Measurements from ENCODE around the gene MAGOH.

Gene MAGOH

DNA sequence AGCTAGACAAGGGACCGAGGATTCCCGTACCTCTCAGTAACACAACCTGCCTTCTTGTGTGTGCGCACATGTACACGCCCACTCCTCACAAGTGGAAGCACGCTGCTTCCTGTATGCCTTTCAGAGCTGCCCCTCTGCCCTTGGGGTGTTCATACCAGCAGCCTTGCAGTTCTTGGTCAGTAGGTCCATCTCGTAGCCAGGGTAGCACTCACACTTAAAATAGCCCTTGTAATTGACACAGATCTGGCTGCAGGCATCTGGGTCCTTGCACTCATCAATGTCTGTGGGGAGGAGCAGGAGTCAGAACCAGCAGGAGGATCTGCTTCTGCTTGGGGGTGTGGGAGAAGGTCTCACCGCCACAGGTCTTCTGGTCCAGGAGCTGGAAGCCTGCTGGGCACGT is 32.6 kb upstream of the MAGOH start:
- DNase-seq (ENCODE audit: low read depth in 2 of 2), result no peak

DNA sequence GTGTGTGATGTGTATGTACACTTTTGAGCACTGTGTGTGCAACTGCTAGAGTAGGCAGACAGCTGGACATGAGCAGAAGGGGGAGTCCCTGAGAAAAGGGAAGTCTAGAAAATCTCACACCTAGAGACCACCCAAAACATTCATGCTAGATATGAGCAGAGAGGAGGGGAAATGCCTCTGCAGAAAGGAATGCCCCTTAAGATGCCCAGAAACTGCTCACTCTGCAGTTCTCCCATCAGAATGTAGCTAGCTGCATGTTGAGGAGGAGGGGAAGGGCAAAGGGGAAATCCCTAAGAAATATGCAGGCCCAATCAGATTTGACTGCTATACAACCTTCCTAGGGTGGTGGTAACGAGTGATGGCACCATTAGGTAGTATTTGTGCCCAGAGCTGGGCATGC is 31.8 kb upstream of the MAGOH start:
- no peak for DNase-seq (ENCODE audit: low read depth in 2 of 2)

DNA sequence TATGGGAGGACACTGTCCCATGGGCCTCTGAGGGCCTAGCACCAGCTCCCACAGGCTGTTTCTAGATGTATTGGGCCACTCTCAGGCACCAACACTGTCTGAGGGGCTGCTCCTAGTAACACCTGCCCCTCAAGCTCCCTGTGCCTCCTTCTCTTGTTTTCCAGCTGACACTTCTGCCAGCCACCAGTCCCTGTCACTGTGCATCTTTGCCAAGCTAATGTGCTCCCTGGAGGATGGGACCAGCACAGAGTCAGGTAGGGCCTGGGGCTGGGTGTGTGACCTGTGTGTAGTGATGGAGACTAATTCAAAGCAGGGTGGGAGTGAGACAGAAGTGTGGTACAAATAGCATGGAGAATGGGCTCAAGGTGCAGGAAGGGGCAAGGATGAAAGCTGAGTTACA is 29.4 kb upstream of the MAGOH start:
- DNase-seq (ENCODE audit: low read depth in 2 of 2), result no peak

DNA sequence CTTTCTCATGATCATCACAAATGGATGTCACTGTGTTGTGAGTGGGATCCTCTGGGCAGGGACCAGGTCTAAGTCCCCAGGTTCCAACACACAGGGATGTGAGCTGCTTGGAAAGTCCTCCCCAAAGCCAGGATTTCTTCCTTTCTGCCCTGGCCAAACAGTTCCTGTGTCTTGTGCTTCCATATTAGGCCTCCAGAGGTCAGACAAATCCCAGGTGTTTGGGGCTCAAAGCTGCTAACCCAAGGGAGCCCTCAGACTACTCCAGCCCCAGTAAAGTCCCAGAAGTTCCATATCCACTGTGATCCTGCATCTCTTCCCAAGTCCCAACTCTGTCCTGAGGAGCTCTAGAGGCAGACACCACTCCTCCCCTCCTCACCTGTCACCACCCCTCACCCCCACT is 27.7 kb upstream of the MAGOH start:
- DNase-seq (ENCODE audit: low read depth in 2 of 2), result no peak

DNA sequence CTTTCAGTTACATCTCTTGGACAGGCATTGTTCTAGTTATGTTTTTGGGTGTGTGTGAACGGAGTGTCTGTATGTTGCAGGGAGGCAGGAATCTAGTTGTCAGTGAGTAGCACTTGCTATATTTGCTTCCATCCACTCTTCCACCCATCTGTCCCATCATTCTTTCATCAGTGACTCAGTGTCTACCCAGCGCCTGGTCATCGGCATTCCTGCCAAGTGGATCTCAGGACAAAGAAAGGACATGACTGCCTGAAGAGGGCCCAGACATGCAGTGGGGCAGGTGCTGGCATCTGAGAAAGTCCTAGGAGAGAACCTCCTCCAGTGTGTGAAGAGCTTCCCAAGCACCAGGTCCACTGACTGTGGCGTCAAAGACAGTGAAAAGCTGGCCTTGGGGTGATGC is 27.3 kb upstream of the MAGOH start:
- DNase-seq (ENCODE audit: low read depth in 2 of 2), result no peak

DNA sequence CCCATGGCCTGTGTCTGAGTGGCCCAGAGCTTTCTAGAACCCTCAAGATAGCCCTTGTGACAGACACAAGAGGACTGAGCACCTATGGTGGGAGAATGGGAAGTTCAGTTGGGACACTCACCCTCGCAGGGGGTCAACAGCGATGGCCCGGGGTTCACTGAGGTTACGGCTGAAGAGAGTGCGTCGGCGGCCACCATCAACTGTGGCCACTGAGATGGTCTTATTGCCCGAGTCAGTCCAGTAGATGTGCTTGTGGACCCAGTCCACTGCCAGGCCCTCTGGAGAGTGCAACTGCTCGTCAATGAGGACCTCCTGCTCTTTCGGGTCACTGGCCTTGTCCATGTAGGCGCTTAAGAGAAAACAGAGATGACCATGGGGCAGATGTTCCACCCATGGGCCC is 25.7 kb upstream of the MAGOH start:
- DNase-seq (ENCODE audit: low read depth in 2 of 2), result no peak

DNA sequence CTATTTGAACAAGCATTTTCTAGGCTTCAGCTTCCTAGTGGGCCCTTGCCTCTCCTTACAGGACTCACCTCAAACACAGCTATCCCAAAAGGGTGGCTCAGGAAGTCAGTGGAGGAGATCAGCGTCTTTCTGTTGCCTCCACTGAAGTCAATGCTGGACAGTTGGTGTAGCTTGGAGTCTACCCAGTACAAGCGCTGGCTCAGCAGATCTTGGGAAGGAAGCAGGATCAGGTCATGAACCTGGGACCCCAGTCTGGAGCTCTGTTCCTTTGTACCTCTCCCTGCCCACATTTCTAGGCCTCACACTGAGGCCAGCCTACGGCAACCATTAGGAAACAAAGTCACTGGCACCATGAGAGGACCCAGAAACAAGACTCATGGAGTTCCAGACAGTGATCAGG is 23.7 kb upstream of the MAGOH start:
- no peak for DNase-seq (ENCODE audit: low read depth in 2 of 2)

DNA sequence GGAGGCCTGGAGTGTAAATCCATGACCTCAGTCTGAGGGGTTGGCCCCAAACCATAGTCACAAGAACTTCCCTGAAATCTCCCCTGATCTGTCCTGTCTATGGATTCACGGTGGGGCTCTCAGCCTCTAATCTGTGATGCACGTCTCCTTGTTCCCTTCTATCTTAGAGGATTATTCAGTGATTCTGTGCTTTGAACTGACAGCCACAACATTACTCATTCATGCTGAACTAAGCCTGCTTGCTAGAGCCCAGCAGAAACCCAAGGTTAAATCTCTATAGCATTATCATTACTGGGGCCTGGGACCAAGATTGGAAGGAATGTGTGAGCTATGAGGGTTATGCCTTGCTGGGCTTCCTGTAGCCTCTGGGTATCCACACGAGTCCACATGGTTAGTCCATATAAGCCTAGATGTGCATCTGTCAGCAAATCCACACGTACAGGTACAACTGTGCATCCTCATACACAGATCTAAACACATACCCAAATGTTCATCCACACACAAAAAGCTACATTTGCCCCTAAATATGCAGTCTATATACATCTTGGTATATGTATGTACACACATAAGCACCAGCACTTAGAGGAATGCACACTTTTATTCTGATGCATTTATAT is 22.4 kb upstream of the MAGOH start:
- no peak for DNase-seq (ENCODE audit: low read depth in 2 of 2)

DNA sequence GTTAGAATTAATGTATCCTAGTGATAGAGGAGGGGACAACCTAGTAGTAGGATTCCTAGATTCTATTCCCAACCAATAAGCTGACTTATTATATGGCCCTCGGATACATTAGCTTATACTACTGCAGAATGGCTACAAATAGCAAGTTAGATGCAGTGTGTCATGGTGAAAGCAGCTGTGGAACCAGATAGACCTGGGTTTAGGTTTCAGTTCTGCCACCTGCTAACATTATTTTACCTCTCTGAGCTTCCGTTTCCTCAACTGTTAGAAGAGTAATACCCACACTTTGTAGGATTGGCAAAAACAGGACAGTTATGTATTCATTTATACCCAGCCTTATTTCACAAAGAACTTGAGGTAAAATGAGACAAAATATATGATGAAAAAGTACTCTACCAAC is 21.6 kb upstream of the MAGOH start:
- no peak for DNase-seq (ENCODE audit: low read depth in 2 of 2)

DNA sequence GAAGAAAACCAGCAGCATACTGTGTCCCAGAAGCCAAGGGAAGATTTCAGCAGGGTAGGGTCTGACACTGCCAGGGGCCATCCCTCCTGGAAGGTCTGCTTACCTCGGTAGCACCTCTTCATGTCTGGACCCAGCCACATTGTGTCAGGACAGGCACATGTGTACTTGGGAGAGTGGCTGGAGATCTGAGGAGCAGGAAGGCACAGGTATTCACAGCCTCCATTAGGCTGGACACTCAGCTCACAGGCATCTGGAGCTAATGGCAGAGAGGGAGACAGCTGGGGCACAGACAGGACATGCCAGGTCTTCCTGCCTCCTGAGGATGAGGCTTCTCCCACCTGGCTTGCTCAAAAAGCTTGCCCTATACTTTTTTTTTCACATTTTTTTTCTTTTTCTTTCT is 19.9 kb upstream of the MAGOH start:
- no peak for DNase-seq (ENCODE audit: low read depth in 2 of 2)

DNA sequence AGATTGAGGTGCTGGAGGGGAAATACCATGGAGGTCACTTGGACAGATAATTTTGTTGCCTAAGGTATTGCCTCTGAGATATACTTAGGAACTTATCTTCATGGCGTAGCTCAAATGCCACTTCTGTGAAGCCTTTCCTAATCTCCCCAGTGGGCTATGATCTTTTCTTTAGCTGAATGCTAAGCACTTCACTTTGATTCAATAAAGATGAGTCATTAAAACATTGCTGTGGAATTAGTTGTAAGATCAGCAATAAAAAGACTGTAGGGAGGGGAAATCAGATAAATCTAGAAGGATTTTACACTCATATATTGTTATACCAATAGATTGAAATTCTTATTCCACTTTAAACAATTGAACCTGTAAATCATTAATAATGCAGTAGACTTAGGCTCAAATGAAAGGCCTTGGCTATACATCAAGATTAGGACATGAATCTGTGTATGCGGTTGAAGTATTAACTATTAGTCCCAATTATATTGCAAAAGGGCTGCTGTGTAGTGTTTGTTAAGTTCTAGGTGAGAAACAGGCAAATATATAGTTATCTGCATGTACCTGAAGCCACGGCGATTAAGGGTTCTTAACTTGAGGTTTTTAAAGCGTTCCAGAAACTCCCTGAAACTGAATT is 19.2 kb upstream of the MAGOH start:
- no peak for DNase-seq (ENCODE audit: low read depth in 2 of 2)

DNA sequence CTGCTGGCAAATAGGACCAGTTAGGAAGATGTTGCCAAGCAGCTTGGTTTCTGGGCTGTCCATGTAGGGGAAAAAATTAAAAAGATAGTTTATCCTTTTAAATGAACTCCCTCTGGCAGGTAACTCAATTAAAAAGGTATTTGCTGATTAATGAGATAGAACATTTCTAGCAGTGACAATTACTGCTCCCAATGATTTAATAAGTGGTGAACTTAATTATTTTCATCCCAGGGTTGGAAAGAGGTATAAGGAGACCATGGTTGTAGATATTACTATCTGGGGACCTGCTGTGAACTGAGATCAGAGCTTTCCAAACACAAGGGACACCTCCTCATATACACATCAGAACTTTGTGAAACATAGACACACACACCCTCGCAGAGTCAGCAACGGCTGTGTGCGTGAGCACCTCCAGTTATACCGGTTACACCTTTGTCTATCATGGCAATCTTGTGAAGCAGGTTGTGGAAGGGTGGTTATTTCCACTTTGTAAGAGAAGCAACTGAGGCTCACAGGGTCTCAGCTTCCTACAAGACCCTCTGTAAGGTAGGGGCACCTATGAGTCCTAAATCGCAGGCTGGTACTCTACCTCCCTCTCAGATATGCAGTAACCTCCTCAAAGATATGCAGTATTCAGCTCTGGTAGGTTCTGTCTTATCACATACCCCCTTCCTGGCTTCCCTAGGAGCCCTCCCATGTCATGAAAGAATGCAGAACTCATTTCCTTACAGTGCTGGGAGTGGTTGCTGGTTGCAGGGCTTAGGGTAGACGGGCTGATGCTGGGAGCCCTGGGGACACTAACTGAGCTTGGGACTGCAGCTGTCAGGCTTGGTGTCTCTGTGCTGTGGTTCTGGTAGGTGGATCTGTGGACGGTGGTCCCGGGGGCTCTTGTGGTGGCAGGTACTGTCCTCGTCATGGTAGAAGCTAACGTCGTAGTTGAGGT is 18.5 kb upstream of the MAGOH start:
- no peak for DNase-seq (ENCODE audit: low read depth in 2 of 2)

DNA sequence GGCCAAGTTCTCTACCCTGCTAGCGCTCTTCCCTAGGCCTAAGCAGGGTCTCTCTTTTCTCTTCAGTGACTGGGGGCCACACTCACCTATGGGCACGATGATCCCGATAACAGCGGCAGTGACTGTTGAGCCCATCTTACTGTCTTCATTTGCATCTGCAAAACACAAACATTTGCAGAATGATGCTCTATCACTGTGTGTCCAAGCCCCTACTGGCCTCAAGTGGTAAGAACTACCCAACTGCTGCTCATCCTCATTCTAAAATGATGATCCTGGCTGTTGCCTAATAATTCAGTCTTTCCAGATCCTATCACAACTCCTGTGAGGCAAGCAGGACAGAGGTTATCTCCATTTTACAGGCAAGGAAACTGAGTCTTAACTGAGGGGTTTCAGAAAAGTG is 16.7 kb upstream of the MAGOH start:
- no peak for DNase-seq (ENCODE audit: low read depth in 2 of 2)

DNA sequence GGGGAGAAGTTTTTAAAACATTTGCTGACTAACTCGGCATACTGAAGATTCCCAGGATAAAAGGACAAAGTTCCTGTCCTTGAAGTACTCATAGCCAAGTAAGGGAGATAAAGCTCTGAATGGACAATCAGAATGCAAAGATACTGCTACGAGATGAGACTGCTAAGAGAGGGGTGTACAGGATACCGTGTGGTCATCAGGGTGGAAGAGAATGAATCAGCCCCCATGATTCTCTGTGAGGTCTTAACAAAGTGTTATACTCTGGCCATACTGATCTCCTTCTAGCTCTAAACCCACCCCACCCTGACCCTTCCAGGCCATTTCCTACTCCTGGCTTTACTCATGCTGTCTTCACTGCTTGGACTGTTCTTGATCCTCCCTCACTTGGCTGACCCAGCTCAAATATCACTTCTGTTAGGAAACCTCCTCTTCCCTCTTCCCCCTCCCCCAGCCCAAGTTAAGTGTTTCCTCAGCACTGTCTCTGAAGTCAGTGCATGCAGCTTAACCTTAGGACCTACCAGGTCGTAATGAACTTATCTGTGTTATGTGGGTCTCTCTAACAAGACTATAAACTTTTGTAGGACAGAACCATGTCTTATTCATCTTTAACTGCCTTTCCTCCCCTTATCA is 15.8 kb upstream of the MAGOH start:
- DNase-seq (ENCODE audit: low read depth in 2 of 2), result no peak

DNA sequence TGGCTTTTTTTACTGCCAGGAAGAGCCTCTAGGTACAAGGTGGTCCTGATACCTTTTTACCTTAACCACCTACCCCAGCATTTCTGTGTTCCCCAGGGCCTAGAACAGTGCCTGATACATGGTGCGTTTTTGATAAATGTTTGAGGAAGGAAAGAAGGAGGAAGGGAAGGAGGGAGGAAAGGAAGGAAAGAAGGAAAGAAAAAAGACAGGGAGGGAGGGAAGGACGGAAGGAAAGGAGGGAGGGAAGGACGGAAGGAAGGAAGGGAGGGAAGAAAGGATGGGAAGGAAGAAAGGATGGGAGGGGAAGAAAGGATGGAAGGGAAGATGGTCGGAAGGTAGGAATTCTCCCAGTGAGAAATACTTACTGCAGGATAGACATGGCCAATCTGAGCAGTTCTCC is 12.0 kb upstream of the MAGOH start:
- DNase-seq (ENCODE audit: low read depth in 2 of 2), result no peak

DNA sequence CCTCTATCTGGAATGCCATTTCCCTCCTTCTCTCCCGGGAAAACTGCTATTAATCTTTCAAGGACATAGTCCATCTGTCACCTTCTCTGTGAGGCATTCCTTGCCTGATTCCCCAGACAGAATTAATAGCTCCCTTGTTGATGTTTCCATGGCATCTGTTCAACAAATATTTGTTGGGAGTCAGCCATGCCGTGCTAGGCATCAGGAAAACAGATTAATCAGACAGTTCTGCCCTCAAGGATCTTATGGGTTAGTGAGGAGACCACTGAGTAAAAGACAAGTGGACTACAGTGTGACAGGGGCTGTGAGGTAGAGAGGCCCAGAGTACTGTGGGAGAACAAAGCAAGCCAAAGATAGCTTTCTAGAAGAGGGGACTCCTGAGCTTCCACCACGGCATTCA is 11.4 kb upstream of the MAGOH start:
- DNase-seq (ENCODE audit: low read depth in 2 of 2), result no peak

DNA sequence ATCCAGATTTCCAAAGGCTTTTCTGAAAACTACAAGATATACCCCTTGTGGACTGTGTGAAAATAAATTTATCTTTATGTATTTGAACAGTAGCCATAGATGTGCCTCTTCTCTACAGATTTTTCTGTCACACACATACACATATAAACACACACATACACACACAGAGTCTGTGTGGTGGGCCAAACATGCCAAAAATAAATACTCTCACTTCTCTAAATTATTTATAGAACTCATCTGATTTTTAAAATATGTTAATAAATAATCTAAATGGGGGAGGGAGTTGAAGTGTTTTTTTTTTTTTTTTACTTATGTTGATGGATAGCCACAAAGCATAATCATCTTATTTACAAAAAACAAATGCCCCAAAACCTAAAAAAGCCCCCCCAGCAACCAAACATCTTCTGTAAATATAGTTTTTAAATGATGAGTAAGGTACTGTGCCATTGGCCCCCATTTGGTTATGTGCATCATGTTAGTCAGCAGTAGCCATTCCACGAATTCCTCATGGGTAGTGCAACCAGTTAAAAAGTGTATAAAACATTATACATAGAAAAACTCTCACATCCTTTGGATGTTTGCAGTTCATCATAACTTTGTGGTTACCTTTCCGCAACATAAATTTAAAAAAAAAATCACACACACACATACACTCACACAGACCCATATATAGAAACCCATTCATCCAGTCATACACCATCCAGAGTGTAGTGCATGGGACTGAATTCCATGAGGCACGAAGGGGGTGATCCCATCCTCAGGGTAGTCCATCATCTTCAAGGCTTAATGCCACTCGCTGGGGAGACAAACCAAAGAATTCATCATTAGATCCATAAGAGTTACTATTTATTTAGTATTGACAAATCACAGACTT is 8.2 kb upstream of the MAGOH start:
- DNase-seq (ENCODE audit: low read depth in 2 of 2), result no peak

DNA sequence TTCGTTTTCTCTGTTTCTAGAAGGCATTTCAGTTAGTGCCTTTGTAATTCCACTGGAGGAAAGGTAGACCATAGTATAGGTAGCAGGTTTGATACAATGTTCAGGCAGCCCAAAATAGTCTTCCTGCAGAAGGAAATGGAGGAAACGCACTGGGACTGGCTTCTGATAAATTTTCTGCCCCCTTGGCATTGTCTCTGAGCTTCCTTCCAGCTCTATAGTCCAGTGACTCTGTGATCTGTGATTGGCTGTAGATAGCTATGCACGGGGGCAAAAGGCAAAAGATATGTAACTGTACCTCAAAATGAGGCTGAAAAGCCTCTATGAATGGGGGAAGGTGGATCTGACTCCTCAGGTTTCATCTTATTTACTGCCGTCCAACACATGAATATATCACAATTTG is 5.8 kb upstream of the MAGOH start:
- no peak for DNase-seq (ENCODE audit: low read depth in 2 of 2)

DNA sequence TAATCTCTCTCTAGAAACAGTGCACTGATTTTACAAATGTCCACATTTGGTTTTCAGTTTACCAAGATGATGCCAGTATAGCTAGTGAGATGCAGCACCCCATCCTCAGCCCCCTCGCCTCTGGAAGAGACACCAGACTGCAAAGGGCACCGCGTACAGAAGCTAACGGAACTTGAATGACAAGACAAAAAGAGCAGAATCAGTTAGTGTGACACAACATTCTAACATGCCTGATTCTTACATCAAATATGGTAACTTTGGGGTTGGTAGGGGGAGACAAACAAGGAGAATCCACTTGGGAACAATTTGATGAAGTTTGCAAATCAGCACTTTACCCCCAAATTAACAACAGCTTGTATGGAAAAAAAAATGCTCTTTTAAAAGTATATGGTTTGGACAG is 4.1 kb upstream of the MAGOH start:
- no peak for DNase-seq (ENCODE audit: low read depth in 2 of 2)

DNA sequence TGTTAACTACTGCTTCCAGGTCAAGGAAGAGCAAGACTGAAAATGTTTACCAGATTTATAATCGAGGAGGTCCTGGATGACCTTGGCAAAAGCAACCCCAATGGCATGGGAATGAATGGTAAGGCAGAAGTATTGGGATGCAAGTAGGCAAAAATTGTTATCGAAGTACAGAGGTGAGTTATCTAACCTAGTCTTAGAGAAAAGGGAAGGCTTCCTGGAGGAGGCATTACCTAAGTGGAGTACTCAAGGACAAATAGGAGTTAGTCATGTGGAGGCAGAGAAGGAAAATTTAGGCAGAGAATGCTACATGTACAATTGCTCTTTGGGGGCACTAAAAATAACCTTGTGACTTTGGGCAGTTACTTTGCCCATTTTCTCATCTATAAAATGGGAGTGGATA is 3.5 kb upstream of the MAGOH start:
- DNase-seq (ENCODE audit: low read depth in 2 of 2), result no peak

DNA sequence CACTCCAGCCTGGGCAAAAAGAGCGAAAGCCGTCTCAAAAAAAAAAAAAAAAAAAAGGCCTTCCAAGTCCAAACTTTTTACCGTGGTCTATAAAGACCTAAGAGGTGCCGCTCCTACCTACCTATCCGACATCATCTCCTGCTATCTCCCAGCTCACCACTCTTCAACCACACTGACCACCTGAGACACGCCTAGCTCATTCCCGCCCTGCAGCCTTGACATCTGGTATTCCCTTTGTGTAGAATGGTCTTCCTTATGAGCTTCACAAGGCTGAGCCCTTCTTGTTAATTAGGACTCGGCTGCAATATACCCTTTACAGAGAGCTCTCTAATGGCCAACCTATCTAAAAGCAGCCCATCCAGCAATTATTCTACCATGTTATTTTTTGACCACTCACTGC is 680 bp downstream of the MAGOH start:
- no peak for DNase-seq (ENCODE audit: low read depth in 2 of 2)

DNA sequence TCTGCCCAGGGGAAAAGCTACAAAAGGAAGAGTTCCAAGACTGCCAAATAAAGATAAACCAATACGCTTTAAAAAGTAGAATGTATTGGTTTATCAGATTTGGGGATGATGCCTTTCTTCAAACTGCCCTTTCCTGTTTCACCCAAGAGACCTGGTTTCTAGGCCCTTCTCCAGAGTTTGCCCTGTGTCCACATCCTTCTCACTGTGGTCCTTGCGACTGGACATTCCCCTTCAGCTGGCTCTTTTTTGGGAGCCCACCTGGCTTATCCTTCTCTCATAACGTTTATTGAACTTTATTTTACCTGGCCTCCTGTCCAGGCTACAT is 17.4 kb downstream of the MAGOH start:
- no peak for DNase-seq (ENCODE audit: low read depth in 2 of 2)

Data from stimulated activated CD4-positive, alpha-beta T cell treated with anti-CD3 and anti-CD28 coated beads, Interleukin-4, amount 100 ng/mL, for 48 hours (primary cell).